ENCODE measurements around the gene GTPBP8. TPM values are rescaled to one million over a fixed set of nuclear protein-coding genes. Genes with fewer than 3 reads are reported as not detected.

GTPBP8 gene
- polyA plus RNA-seq, 2 donors, result 4.7 to 14.8 TPM

DNA sequence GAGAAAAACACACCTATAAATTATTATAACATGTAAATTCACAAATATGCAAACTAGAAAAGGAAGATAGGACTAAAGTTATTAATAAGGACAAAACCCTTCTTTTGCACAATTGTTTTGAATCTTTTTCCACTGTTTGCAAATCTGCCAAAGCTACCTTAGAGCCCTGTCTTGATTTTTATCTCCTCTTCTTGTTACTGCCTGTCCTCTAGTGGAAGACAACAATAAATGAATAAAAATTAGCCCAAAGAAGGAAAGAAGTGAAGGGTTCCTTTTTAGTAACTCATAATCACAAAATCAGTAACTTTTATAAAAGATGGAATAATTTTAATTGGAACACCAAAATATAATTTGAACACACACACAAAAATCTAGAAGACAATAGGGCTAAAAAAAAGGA is 18.6 kb upstream of the GTPBP8 start:
- no peaks in the 10 kb centered on the region for H3K9me3 ChIP-seq (ENCODE audit: control insufficient read depth in 2 of 2, insufficient read depth in 1 of 2, low read depth in 1 of 2, low read length in 1 of 2)
- no peaks in the 10 kb centered on the region for H3K4me1 ChIP-seq (ENCODE audit: control insufficient read depth in 2 of 2, insufficient read depth in 2 of 2, low read length in 1 of 2)
- H3K27ac ChIP-seq (ENCODE audit: low read depth in 2 of 2, low read length in 1 of 2), result no peak overlapping the region
- H3K36me3 ChIP-seq (ENCODE audit: control insufficient read depth in 2 of 2, insufficient read depth in 2 of 2, low read length in 1 of 2), result no peaks in the 10 kb centered on the region
- H3K4me3 ChIP-seq (ENCODE audit: low read depth in 1 of 2, low read length in 2 of 2), result peak overlapping the region in 1 of 2 donors; percentile 3
- H3K27me3 ChIP-seq (ENCODE audit: control insufficient read depth in 1 of 2, insufficient read depth in 2 of 2, low read length in 2 of 2), result no peaks in the 10 kb centered on the region

GRCh38 chr3:112973325-112974177 is 17.2 kb upstream of the GTPBP8 start:
- no peaks in the 10 kb centered on the region for H3K27me3 ChIP-seq (ENCODE audit: control insufficient read depth in 1 of 2, insufficient read depth in 2 of 2, low read length in 2 of 2)
- H3K27ac ChIP-seq (ENCODE audit: low read depth in 2 of 2, low read length in 1 of 2), result peak overlapping the region in 1 of 2 donors; percentile 15
- no peaks in the 10 kb centered on the region for H3K9me3 ChIP-seq (ENCODE audit: control insufficient read depth in 2 of 2, insufficient read depth in 1 of 2, low read depth in 1 of 2, low read length in 1 of 2)
- no peaks in the 10 kb centered on the region for H3K4me1 ChIP-seq (ENCODE audit: control insufficient read depth in 2 of 2, insufficient read depth in 2 of 2, low read length in 1 of 2)
- H3K4me3 ChIP-seq (ENCODE audit: low read depth in 1 of 2, low read length in 2 of 2), result peak overlapping the region; percentile 32 to 34
- 37 to 56% methylated on average over 5 of the region's 5 CpGs for WGBS, 2 donors
- no peaks in the 10 kb centered on the region for H3K36me3 ChIP-seq (ENCODE audit: control insufficient read depth in 2 of 2, insufficient read depth in 2 of 2, low read length in 1 of 2)

DNA sequence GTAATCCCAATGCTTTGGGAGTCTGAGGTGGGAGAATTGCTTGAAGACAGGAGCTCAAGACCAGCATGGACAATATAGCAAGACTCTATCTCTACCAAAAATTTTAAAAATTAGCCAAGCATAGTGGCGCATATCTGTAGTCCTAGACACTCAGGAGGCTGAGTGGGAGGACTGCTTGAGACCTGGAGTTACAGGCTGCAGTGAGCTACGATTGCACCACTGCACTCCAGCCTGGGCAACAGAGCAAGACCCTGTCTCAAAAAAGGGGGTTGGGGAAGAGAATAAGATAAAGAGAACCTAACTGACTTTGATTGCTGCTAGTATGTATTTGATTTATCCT is 16.6 kb upstream of the GTPBP8 start:
- H3K9me3 ChIP-seq (ENCODE audit: control insufficient read depth in 2 of 2, insufficient read depth in 1 of 2, low read depth in 1 of 2, low read length in 1 of 2), result no peaks in the 10 kb centered on the region
- WGBS, 2 donors, result 49% methylated on average over 2 of the region's 2 CpGs
- no peaks in the 10 kb centered on the region for H3K36me3 ChIP-seq (ENCODE audit: control insufficient read depth in 2 of 2, insufficient read depth in 2 of 2, low read length in 1 of 2)
- no peaks in the 10 kb centered on the region for H3K4me1 ChIP-seq (ENCODE audit: control insufficient read depth in 2 of 2, insufficient read depth in 2 of 2, low read length in 1 of 2)
- H3K27ac ChIP-seq (ENCODE audit: low read depth in 2 of 2, low read length in 1 of 2), result peak overlapping the region in 1 of 2 donors; percentile 15
- no peaks in the 10 kb centered on the region for H3K27me3 ChIP-seq (ENCODE audit: control insufficient read depth in 1 of 2, insufficient read depth in 2 of 2, low read length in 2 of 2)
- peak overlapping the region; percentile 32 to 34 for H3K4me3 ChIP-seq (ENCODE audit: low read depth in 1 of 2, low read length in 2 of 2)

DNA sequence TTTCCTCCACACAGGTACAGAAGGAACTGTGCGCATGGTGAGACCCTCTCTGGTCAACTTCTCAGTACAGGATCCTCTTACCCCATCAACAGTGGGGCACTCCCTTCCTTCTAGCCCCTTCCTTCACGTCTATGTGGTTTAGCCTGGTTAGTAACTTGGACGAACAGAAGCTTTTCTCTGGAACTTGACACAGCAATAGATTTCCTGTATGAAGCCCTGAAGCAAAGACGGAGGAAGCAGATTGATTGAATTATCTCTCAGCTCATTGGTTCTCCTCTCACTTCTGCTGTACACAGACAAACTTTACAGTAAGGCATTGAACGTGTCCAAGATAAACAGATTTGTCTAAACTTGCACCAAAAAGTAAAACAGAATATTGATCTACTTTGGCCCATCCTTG is 15.9 kb upstream of the GTPBP8 start, which contains the start of gene CD200R1:
TSS of gene CD200R1 (minus strand) at position 210 of the 400 bp plus-strand sequence. CDS start 246 bp downstream, outside the sequence.
- H3K36me3 ChIP-seq (ENCODE audit: control insufficient read depth in 2 of 2, insufficient read depth in 2 of 2, low read length in 1 of 2), result no peaks in the 10 kb centered on the region
- peak within 1 kb of the TSS in 1 of 2 donors; percentile 82 for H3K27ac ChIP-seq (ENCODE audit: low read depth in 2 of 2, low read length in 1 of 2)
- H3K9me3 ChIP-seq (ENCODE audit: control insufficient read depth in 2 of 2, insufficient read depth in 1 of 2, low read depth in 1 of 2, low read length in 1 of 2), result no peaks in the 10 kb centered on the region
- WGBS, 2 donors, result 20 to 39% methylated on average over 5 of the region's 5 CpGs
- no peaks in the 10 kb centered on the region for H3K27me3 ChIP-seq (ENCODE audit: control insufficient read depth in 1 of 2, insufficient read depth in 2 of 2, low read length in 2 of 2)
- H3K4me3 ChIP-seq (ENCODE audit: low read depth in 1 of 2, low read length in 2 of 2), result peak within 1 kb of the TSS; percentile 32 to 50
- no peaks in the 10 kb centered on the region for H3K4me1 ChIP-seq (ENCODE audit: control insufficient read depth in 2 of 2, insufficient read depth in 2 of 2, low read length in 1 of 2)

GRCh38 chr3:112976001-112976400 is 14.8 kb upstream of the GTPBP8 start:
- H3K27me3 ChIP-seq (ENCODE audit: control insufficient read depth in 1 of 2, insufficient read depth in 2 of 2, low read length in 2 of 2), result no peaks in the 10 kb centered on the region
- no peak overlapping the region for H3K27ac ChIP-seq (ENCODE audit: low read depth in 2 of 2, low read length in 1 of 2)
- no peaks in the 10 kb centered on the region for H3K9me3 ChIP-seq (ENCODE audit: control insufficient read depth in 2 of 2, insufficient read depth in 1 of 2, low read depth in 1 of 2, low read length in 1 of 2)
- no peak overlapping the region for H3K4me3 ChIP-seq (ENCODE audit: low read depth in 1 of 2, low read length in 2 of 2)
- H3K36me3 ChIP-seq (ENCODE audit: control insufficient read depth in 2 of 2, insufficient read depth in 2 of 2, low read length in 1 of 2), result no peaks in the 10 kb centered on the region
- no peaks in the 10 kb centered on the region for H3K4me1 ChIP-seq (ENCODE audit: control insufficient read depth in 2 of 2, insufficient read depth in 2 of 2, low read length in 1 of 2)

- Histone ChIP-seq H3K4me3 (ENCODE audit: low read depth in 1 of 2, low read length in 2 of 2) (no peak overlapping the region), H3K27me3 (ENCODE audit: control insufficient read depth in 1 of 2, insufficient read depth in 2 of 2, low read length in 2 of 2) (no peaks in the 10 kb centered on the region), H3K36me3 (ENCODE audit: control insufficient read depth in 2 of 2, insufficient read depth in 2 of 2, low read length in 1 of 2) (no peaks in the 10 kb centered on the region), H3K4me1 (ENCODE audit: control insufficient read depth in 2 of 2, insufficient read depth in 2 of 2, low read length in 1 of 2) (no peaks in the 10 kb centered on the region), H3K27ac (ENCODE audit: low read depth in 2 of 2, low read length in 1 of 2) (no peak overlapping the region), H3K9me3 (ENCODE audit: control insufficient read depth in 2 of 2, insufficient read depth in 1 of 2, low read depth in 1 of 2, low read length in 1 of 2) (no peaks in the 10 kb centered on the region)
- WGBS, 2 donors, result 63 to 65% methylated on average over 2 of the region's 2 CpGs
Measured at GRCh38 chr3:112976953-112977352, 13.8 kb upstream of the GTPBP8 start.

GRCh38 chr3:112979244-112979832 is 11.4 kb upstream of the GTPBP8 start:
- Histone ChIP-seq H3K4me1 (ENCODE audit: control insufficient read depth in 2 of 2, insufficient read depth in 2 of 2, low read length in 1 of 2) (no peaks in the 10 kb centered on the region), H3K4me3 (ENCODE audit: low read depth in 1 of 2, low read length in 2 of 2) (no peak overlapping the region), H3K27me3 (ENCODE audit: control insufficient read depth in 1 of 2, insufficient read depth in 2 of 2, low read length in 2 of 2) (no peaks in the 10 kb centered on the region), H3K36me3 (ENCODE audit: control insufficient read depth in 2 of 2, insufficient read depth in 2 of 2, low read length in 1 of 2) (no peaks in the 10 kb centered on the region), H3K27ac (ENCODE audit: low read depth in 2 of 2, low read length in 1 of 2) (no peak overlapping the region), H3K9me3 (ENCODE audit: control insufficient read depth in 2 of 2, insufficient read depth in 1 of 2, low read depth in 1 of 2, low read length in 1 of 2) (no peaks in the 10 kb centered on the region)
- WGBS, 2 donors, result 68 to 76% methylated on average over 1 of the region's 1 CpG

DNA sequence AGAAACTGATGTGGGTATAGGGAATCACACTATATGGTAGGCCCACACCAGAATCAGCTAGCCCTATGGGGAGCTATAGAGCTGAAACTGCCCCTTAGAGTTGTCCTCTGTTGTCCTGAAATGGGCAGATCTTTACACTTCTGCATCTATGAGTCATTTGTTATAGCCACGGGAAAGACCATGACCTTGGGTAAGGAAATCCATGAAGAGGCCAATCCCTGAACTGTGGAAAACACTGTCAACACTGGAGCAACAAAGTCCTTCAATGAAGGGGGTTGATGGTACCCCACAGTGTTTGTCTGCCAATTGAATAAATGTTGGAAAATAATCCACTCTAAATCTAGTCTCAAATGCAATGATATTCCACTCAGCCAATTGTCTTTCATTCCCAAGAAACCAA is 10.7 kb upstream of the GTPBP8 start:
- no peak overlapping the region for H3K4me3 ChIP-seq (ENCODE audit: low read depth in 1 of 2, low read length in 2 of 2)
- no peaks in the 10 kb centered on the region for H3K9me3 ChIP-seq (ENCODE audit: control insufficient read depth in 2 of 2, insufficient read depth in 1 of 2, low read depth in 1 of 2, low read length in 1 of 2)
- H3K36me3 ChIP-seq (ENCODE audit: control insufficient read depth in 2 of 2, insufficient read depth in 2 of 2, low read length in 1 of 2), result no peaks in the 10 kb centered on the region
- H3K27me3 ChIP-seq (ENCODE audit: control insufficient read depth in 1 of 2, insufficient read depth in 2 of 2, low read length in 2 of 2), result no peaks in the 10 kb centered on the region
- H3K27ac ChIP-seq (ENCODE audit: low read depth in 2 of 2, low read length in 1 of 2), result no peak overlapping the region
- 10 to 20% methylated on average over 1 of the region's 1 CpG for WGBS, 2 donors
- H3K4me1 ChIP-seq (ENCODE audit: control insufficient read depth in 2 of 2, insufficient read depth in 2 of 2, low read length in 1 of 2), result no peaks in the 10 kb centered on the region

DNA sequence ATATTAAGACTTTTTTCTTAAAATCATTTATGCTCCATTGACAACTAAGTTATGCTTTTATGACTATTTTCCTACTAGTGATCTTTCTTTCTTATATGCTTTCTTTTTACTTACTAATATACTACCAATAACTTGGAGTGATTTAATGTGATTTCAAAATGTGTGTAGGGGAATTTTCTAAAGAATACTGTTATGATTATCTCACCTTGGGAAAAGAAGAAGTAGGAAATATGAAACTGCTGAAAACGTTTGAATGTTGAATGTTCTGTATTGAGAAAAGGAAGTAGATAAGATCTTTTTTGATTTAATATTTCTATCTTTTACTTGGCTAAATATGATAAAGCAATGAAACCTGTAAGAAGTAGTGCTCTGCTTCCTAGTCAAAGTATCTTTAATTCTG is 8.1 kb upstream of the GTPBP8 start:
- Histone ChIP-seq H3K36me3 (ENCODE audit: control insufficient read depth in 2 of 2, insufficient read depth in 2 of 2, low read length in 1 of 2) (no peaks in the 10 kb centered on the region), H3K4me3 (ENCODE audit: low read depth in 1 of 2, low read length in 2 of 2) (no peak overlapping the region), H3K9me3 (ENCODE audit: control insufficient read depth in 2 of 2, insufficient read depth in 1 of 2, low read depth in 1 of 2, low read length in 1 of 2) (no peaks in the 10 kb centered on the region), H3K4me1 (ENCODE audit: control insufficient read depth in 2 of 2, insufficient read depth in 2 of 2, low read length in 1 of 2) (no peaks in the 10 kb centered on the region), H3K27ac (ENCODE audit: low read depth in 2 of 2, low read length in 1 of 2) (no peak overlapping the region), H3K27me3 (ENCODE audit: control insufficient read depth in 1 of 2, insufficient read depth in 2 of 2, low read length in 2 of 2) (no peaks in the 10 kb centered on the region)
- 39 to 41% methylated on average over 1 of the region's 1 CpG for WGBS, 2 donors

GRCh38 chr3:112984485-112984884 is 6.3 kb upstream of the GTPBP8 start:
- Histone ChIP-seq H3K36me3 (ENCODE audit: control insufficient read depth in 2 of 2, insufficient read depth in 2 of 2, low read length in 1 of 2) (no peaks in the 10 kb centered on the region), H3K4me3 (ENCODE audit: low read depth in 1 of 2, low read length in 2 of 2) (no peak overlapping the region), H3K27me3 (ENCODE audit: control insufficient read depth in 1 of 2, insufficient read depth in 2 of 2, low read length in 2 of 2) (no peaks in the 10 kb centered on the region), H3K4me1 (ENCODE audit: control insufficient read depth in 2 of 2, insufficient read depth in 2 of 2, low read length in 1 of 2) (no peaks in the 10 kb centered on the region), H3K27ac (ENCODE audit: low read depth in 2 of 2, low read length in 1 of 2) (no peak overlapping the region), H3K9me3 (ENCODE audit: control insufficient read depth in 2 of 2, insufficient read depth in 1 of 2, low read depth in 1 of 2, low read length in 1 of 2) (no peaks in the 10 kb centered on the region)
- 82 to 83% methylated on average over 2 of the region's 2 CpGs for WGBS, 2 donors
